GM19023 (cell line): Measurements from ENCODE around the gene ETV2.
A peak's percentile ranks its signal among the peaks of the same experiment; 100 is the strongest.
"Not testable (repeated sequence)": the region's sequence is repeated elsewhere in the genome, so short reads cannot be mapped to it uniquely, and the experiment has no call there.

Source experiments
- ATAC-seq: cut with Tn5 transposase; IDR thresholded peaks from one replicate; pipeline ENCODE4 v1.9.1; 2021; ENCODE audit warnings: mild to moderate bottlenecking, moderate library complexity; ENCODE audit not compliant: unreplicated experiment

ETV2 gene

GRCh38 chr19:35623327-35624010, 18.1 kb upstream of the ETV2 start:
- ATAC-seq = no peak

DNA sequence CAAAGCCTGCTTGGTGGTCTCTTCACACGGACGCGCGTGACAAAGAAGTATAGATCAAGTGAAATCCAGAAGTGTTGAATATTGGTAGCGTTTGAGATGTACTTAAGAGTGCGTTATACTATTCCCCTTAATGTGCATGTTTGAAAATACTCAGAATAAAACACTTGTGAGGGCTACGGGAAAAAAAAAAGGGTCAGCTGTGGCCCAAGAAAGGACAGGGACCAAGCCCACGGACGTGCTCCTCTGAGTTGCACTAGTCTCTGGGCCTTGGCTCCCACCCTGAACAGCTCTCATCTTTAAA, 13.3 kb upstream of the ETV2 start:
- no peak for ATAC-seq

- ATAC-seq = peak; percentile 96
Observed at GRCh38 chr19:35628565-35629331, 12.8 kb upstream of the ETV2 start, which contains the start of gene RBM42. Gene RBM42 (plus strand): TSS chr19:35629036. CDS start chr19:35629154, 118 bp downstream.

- no peak for ATAC-seq
Observed at GRCh38 chr19:35629332-35629633, 12.3 kb upstream of the ETV2 start.

- ATAC-seq = no peak
Observed at GRCh38 chr19:35633727-35634440, 7.7 kb upstream of the ETV2 start.

DNA sequence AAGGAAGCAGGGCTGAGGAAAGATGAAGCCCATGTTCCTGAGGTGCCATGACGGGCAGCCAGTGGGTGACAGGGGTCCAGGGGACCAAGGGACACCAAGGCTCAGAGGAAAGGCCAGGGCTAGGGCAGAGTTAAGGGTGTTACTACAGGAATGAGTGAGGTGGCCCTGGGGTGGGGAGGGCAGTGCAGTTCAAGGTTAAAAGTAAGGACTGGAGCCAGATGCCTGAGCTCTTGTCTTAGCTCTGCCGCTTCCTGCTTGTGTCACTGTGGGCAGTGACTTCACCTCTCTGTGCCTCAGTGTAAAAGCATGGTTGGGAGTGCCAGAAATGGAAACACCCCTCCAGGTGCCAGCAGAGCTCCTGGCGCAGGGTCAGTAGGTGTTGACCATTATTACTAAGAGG, 4.9 kb upstream of the ETV2 start:
- ATAC-seq = no peak

GRCh38 chr19:35637165-35637564, 4.4 kb upstream of the ETV2 start:
- ATAC-seq = no peak

DNA sequence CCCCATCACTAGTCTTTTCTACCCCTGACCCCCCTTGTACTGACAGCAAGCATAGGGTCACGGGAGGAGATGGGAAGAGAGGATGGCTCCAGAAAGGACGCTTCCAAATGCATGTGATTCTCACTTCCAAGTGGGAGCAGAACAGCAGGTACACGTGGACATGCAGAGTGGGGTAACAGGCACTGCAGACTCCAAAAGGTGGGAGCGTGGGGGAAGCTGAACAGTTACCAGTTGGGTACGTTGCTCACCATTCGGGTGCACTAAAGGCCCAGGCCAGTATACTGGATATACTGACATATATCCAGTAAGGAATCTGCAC, 2.3 kb upstream of the ETV2 start:
- ATAC-seq = no peak

DNA sequence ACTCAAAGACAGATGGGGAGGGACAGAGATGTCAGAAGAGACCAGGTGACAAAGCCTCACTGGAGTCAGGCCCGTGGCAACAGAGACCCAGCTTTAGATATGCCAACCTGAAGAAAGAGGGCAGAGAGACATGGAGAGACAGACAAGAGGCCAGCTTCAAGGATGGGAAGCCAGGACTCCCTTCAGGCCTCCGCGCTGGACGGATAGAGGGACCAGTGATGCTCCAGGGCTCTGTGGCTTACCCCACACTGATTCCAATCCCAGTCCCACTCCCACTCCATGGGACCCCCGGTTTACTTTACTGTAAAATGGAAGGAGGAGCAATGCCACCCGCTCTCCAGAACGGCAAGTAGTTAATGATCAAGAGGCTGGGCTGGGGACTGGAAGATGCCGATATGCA, 1.7 kb upstream of the ETV2 start:
- no peak for ATAC-seq

DNA sequence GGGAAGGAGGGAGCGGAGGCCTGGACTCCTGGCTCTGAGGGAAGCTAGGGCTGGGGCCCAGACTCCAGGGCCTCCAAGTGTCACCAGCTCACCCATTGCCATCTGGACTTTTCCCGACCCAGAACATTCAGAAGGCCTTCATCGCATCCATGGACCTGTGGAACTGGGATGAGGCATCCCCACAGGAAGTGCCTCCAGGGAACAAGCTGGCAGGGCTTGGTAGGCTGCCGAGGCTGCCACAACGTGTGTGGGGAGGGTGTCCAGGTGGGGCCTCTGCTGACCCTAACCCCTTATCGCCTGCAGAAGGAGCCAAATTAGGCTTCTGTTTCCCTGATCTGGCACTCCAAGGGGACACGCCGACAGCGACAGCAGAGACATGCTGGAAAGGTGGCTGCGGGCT, 767 bp downstream of the ETV2 start:
- ATAC-seq = no peak

DNA sequence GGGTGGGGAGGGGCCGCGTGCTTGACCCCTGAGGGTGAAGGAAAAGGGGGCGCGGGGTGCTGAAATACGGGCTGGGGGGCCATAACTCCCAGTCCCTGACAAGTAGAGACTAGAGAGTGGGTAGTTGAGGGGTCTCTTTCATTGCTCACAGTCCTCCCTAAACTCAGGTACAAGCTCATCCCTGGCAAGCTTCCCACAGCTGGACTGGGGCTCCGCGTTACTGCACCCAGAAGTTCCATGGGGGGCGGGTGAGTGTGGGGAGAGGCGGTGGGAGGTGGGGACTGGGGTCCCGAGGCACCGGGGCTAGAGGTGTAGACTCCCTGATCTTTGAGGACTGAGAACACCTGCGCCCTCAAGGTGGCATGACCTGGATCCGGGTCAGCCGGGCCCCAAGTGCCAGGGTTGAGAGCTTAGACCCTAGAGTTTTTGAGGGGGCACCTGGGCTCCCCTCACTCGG, 1.3 kb downstream of the ETV2 start:
- no peak for ATAC-seq

- peak; percentile 45 for ATAC-seq
Observed at GRCh38 chr19:35643255-35644205, 2.0 kb downstream of the ETV2 start.

DNA sequence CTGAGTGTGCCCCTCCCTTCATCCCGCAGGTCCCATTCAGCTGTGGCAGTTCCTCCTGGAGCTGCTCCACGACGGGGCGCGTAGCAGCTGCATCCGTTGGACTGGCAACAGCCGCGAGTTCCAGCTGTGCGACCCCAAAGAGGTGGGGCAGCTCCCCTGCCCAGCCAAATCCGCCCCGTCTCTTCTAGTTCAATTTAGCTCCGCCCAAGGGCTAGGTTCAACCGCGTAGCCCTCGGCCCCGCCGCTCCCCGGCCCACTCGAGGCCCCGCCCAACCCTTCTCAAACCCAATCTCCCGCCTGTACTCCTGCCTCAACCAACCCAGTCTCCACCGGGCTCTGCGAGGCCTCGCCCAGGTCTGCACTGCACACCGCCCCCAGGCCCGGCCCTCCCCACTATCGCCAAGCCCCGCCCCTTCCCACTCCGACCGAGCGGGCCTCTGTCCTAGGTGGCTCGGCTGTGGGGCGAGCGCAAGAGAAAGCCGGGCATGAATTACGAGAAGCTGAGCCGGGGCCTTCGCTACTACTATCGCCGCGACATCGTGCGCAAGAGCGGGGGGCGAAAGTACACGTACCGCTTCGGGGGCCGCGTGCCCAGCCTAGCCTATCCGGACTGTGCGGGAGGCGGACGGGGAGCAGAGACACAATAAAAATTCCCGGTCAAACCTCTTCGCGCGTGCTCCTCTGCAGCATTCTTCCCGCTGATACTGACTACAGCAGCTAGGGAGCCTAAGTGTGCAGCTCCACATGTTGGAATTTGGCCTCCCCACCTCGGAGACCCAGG, 2.9 kb downstream of the ETV2 start:
- ATAC-seq = peak; percentile 64

DNA sequence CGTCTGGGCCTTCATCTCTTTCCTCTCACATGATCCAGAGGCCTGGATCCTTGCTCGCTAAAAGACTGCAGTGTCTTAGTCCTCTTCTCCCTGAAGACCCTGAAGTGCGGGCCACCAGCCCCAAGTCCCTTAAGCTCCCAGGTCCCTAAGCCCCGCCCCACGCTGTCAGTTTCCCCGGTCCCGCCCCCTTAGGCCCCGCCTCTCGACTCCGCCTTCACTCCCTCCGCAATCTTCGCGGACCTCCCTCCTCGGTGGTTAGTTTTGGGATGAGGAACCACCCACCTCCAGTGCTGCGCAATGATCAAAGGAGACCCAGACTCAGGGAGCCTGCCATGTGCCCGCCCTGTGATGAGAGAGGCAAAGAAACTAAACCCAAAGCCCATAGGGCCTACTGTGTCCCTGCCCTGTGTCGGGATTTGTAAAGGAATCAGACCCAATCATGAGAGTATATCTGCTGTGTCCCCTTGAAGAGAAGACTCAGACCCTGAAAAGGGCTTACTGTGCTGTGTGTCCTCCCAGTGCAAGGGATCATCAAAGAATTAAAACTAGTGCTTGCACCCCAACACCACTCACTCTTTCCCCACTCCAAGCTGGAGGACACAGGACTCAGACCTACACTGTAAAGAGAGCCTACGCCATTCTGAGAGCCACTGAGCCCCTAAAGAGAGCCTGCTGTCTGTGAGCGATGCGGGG, 3.6 kb downstream of the ETV2 start:
- ATAC-seq = no peak

- ATAC-seq = no peak
Observed at GRCh38 chr19:35645680-35646511, 4.4 kb downstream of the ETV2 start.

DNA sequence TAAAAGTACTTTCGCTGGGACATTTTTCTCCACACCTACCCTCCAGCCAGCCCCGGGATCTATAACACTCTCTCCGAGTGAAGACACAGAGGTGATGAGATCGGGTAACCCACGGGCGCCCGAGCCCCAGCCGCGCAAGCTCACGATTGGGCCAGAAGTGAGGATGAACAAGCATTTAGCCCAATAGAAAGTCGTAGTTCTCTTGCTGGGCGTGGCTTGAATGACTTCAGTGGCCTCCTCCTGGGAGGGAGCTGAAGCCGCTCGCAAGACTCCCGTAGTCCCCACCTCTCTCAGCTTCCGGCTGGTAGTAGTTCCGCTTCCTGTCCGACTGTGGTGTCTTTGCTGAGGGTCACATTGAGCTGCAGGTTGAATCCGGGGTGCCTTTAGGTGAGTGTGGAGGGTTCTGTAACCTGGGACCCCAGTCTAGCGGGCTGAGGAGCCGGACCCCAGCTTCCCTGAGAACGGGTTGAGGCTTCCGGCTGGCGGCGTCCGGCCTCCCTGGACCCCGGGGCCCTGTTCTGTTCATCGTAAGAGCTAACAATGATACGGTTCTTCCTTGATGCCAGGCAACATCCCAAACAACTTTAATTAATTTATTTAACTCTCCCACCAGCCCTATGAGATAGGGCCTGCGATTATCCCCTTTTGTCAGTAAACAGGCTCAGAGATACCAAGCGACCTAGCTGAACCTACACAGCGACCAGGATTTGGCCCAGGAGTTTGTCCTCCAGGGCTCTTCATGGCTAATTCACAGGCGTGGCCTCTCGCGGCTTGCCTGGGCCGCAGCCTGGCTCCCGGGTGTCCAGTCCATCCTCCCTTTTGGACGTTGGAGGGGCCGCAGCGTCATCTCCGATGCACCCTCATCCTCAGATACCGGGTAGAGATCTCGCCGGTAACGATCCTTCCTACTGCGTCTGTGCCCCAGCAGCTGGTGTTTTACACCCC, 6.7 kb downstream of the ETV2 start, which contains the start of gene COX6B1:
TSS of gene COX6B1 (plus strand) at position 307 of the 945 bp plus-strand sequence. CDS start 2,921 bp downstream, outside the sequence.
- peak; percentile 51 for ATAC-seq

DNA sequence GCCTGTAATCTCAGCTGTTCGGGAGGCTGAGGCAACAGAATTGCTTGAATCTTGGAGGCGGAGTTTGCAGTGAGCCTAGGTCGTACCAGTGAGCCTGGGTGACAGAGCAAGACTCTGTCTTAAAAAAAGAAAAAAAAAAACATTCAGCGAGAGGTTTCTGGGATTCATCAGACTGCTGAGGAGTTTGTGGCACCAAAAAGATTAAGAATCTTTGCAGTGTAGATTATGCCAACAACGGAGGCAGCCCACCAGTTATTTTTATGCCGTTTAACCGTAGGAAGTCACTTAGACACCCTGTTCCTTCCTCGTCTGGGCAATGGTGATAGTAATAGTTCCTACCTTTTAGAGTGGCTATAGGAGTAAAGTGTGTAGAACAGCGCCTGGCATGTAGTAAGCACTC, 9.0 kb downstream of the ETV2 start:
- ATAC-seq = no peak

DNA sequence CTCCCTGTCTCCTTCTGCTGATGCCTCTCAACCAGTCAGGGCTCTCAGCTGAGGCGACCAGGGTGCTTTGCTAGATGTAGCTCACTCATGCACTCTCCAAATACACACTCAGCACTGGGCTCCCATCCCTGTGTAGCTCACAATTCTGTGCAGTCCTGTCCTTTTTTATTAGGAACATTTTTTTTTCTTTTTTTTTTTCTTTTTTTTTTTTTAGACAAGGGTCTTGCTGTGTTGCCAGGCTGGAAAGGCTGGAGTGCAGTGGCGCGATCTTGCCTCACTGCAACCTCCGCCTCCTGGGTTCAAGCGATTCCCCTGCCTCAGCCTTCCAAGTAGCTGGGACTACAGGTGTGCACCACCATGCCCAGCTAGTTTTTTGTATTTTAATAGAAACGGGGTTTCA, 13.3 kb downstream of the ETV2 start:
- not testable (repeated sequence) for ATAC-seq
